SK-N-SH (cell line): ENCODE data around the gene ARHGAP26. TPM values are rescaled to one million over a fixed set of nuclear protein-coding genes. Genes with fewer than 3 reads are reported as not detected.

ENCODE experiments used
- CTCF ChIA-PET: fragments of 300-600, 350-600 bp; formaldehyde crosslinking; extraction: SDS; loops from one replicate; lab custom pipeline; 2021; lab: Yijun Ruan, JAX
- POLR2A ChIA-PET: fragments of 350-600 bp; sonication (Branson Sonifier 250); formaldehyde crosslinking; extraction: SDS; loops from one replicate; lab custom pipeline; 2020; ENCODE audit warnings: antibody characterized with exemption, inconsistent platforms; lab: Yijun Ruan, JAX
- DNase-seq: peaks from one replicate; pipeline ENCODE4 v3.0.0; 2012
- H2AFZ ChIP-seq: fragments of 200-600 bp; sonication (generic); 2 replicates; pipeline ENCODE4 v1.8.1; 2016; ENCODE audit warnings: antibody characterized with exemption, mild to moderate bottlenecking, low read depth
- H3F3A ChIP-seq: fragments of 200-600 bp; sonication (generic); replicated peaks from 2 replicates; pipeline ENCODE3; 2016; ENCODE audit warnings: antibody characterized with exemption, mild to moderate bottlenecking; ENCODE audit not compliant: insufficient read depth
- H3K27ac ChIP-seq, 2 experiments: fragments of 200-500 bp in 1 of 2; fragments of 200-600 bp in 1 of 2; sonication (Bioruptor generic) in 1 of 2; sonication (generic), shearing (Covaris generic) in 1 of 2; 2 replicates each; pipeline versions ENCODE4 v1.5.1 to v1.6.1; 2014 to 2016; ENCODE audit warnings: low read depth in 2 of 2, inconsistent platforms in 1 of 2, low read length in 1 of 2, mild to moderate bottlenecking in 1 of 2, mixed read lengths in 1 of 2
- H3K27me3 ChIP-seq: fragments of 200-600 bp; sonication (generic), shearing (Covaris generic); 2 replicates; pipeline ENCODE4 v1.6.1; 2016; ENCODE audit warnings: mixed run types; ENCODE audit not compliant: insufficient read depth
- H3K36me3 ChIP-seq, 2 experiments: fragments of 200-500 bp in 1 of 2; fragments of 200-600 bp in 1 of 2; sonication (Bioruptor generic) in 1 of 2; sonication (generic) in 1 of 2; replicated peaks in 1 of 2; 2 replicates each; pipeline versions ENCODE3 to v1.5.1; 2014 to 2016; ENCODE audit warnings: low read length in 1 of 2, mild to moderate bottlenecking in 1 of 2; ENCODE audit not compliant: insufficient read depth in 2 of 2, control insufficient read depth in 1 of 2
- H3K4me1 ChIP-seq, 2 experiments: fragments of 200-500 bp in 1 of 2; fragments of 200-600 bp in 1 of 2; sonication (Bioruptor generic) in 1 of 2; sonication (generic), shearing (Covaris generic) in 1 of 2; 2 replicates each; pipeline versions ENCODE4 v1.5.1 to v1.6.1; 2014 to 2016; ENCODE audit warnings: low read depth in 1 of 2, low read length in 1 of 2, mixed run types in 1 of 2; ENCODE audit not compliant: insufficient read depth in 2 of 2, control insufficient read depth in 1 of 2
- H3K4me2 ChIP-seq: fragments of 200-600 bp; sonication (generic), shearing (Covaris generic); 2 replicates; pipeline ENCODE4 v1.6.1; 2017; ENCODE audit warnings: mixed run types
- H3K4me3 ChIP-seq, 2 experiments: fragments of 200-500 bp in 1 of 2; fragments of 200-600 bp in 1 of 2; sonication (Bioruptor generic) in 1 of 2; sonication (generic), shearing (Covaris generic) in 1 of 2; 2 replicates each; pipeline versions ENCODE4 v1.5.1 to v1.8.1; 2014 to 2016; ENCODE audit warnings: low read depth in 2 of 2, inconsistent platforms in 1 of 2, low read length in 1 of 2, mild to moderate bottlenecking in 1 of 2, mixed read lengths in 1 of 2, moderate library complexity in 1 of 2
- H3K79me2 ChIP-seq: fragments of 200-600 bp; sonication (generic); 2 replicates; pipeline ENCODE4 v1.8.1; 2017; ENCODE audit warnings: mild to moderate bottlenecking; ENCODE audit not compliant: insufficient read depth
- H3K9ac ChIP-seq: fragments of 200-600 bp; sonication (generic); 2 replicates; pipeline ENCODE4 v1.6.1; 2017; ENCODE audit warnings: mixed run types
- H3K9me2 ChIP-seq: fragments of 200-600 bp; sonication (generic); 2 replicates; pipeline ENCODE4 v1.6.1; 2017; ENCODE audit warnings: mixed run types
- H3K9me3 ChIP-seq: fragments of 200-600 bp; sonication (generic); 2 replicates; pipeline ENCODE4 v1.6.1; 2017; ENCODE audit warnings: mixed run types, mild to moderate bottlenecking, moderate library complexity
- H4K20me1 ChIP-seq: fragments of 200-600 bp; sonication (generic); 2 replicates; pipeline ENCODE4 v1.6.1; 2017; ENCODE audit warnings: mild to moderate bottlenecking, mixed run types; ENCODE audit not compliant: insufficient read depth
- ELF1 ChIP-seq: IDR thresholded peaks from 2 replicates; pipeline ENCODE4 v1.4.0; 2012
- FOSL2 ChIP-seq: IDR thresholded peaks from 2 replicates; pipeline ENCODE4 v1.4.0; 2012; ENCODE audit warnings: low read depth, mild to moderate bottlenecking, moderate library complexity, borderline replicate concordance
- FOXJ3 ChIP-seq: sonication (generic); formaldehyde crosslinking; IDR thresholded peaks from 2 replicates; pipeline ENCODE4 v1.5.1; 2020; ENCODE audit warnings: mild to moderate bottlenecking, missing genetic modification reagents
- FOXM1 ChIP-seq: IDR thresholded peaks from 2 replicates; pipeline ENCODE4 v1.4.0; 2012; ENCODE audit warnings: low read depth, mild to moderate bottlenecking
- JUND ChIP-seq: IDR thresholded peaks from 2 replicates; pipeline ENCODE4 v1.4.0; 2012
- NFIC ChIP-seq: IDR thresholded peaks from 2 replicates; pipeline ENCODE4 v1.4.0; 2012; ENCODE audit warnings: borderline replicate concordance
- POLR2AphosphoS5 ChIP-seq: IDR thresholded peaks from 2 replicates; pipeline ENCODE4 v1.6.1; 2012; ENCODE audit warnings: low read depth, low read length
- RAD21 ChIP-seq: IDR thresholded peaks from 2 replicates; pipeline ENCODE4 v1.6.1; 2012; ENCODE audit warnings: mild to moderate bottlenecking, low read length
- RXRA ChIP-seq: IDR thresholded peaks from 2 replicates; pipeline ENCODE4 v1.4.0; 2012; ENCODE audit warnings: low read depth, mild to moderate bottlenecking, borderline replicate concordance
- SIN3A ChIP-seq: IDR thresholded peaks from 2 replicates; pipeline ENCODE4 v1.6.1; 2012; ENCODE audit warnings: low read depth, mild to moderate bottlenecking, low read length, moderate library complexity, borderline replicate concordance
- SMC3 ChIP-seq: IDR thresholded peaks from 2 replicates; pipeline ENCODE4 v1.6.1; 2012; ENCODE audit warnings: low read depth, low read length, improper control_type of control experiment
- TAF1 ChIP-seq: IDR thresholded peaks from 2 replicates; pipeline ENCODE4 v1.6.1; 2012; ENCODE audit warnings: low read depth, mild to moderate bottlenecking, low read length, moderate library complexity, borderline replicate concordance
- TCF12 ChIP-seq: IDR thresholded peaks from 2 replicates; pipeline ENCODE4 v1.4.0; 2012
- WGBS: methylation state at CpG from one replicate; pipeline ENCODE4 v1.1.6; 2017; ENCODE audit warnings: low lambda C conversion rate; 5-methylcytosine and 5-hydroxymethylcytosine counted together
- polyA plus RNA-seq, 3 experiments: library from polyadenylated mRNA; depleted of rRNA; stranded (reverse); fragments of >200 nt; gene quantifications; 2 replicates each; pipeline ENCODE4 v1.2.3, GENCODE V29; 2012
- TF ChIP-seq, protein P1 (sequence below): IDR thresholded peaks from 2 replicates; pipeline ENCODE4 v1.4.0; 2012; ENCODE audit warnings: low read depth, borderline replicate concordance
- TF ChIP-seq, protein P2 (sequence below): IDR thresholded peaks from 2 replicates; pipeline ENCODE4 v1.6.1; 2012; ENCODE audit warnings: mild to moderate bottlenecking, low read depth, low read length, moderate library complexity
- TF ChIP-seq, protein P3 (sequence below): IDR thresholded peaks from 2 replicates; pipeline ENCODE4 v1.4.0; 2012; ENCODE audit warnings: low read depth
- TF ChIP-seq, protein P4 (sequence below): fragments of 150-350 bp; IDR thresholded peaks from 2 replicates; pipeline ENCODE4 v1.6.1; 2017; ENCODE audit warnings: antibody characterized with exemption, low read length, low read depth, borderline replicate concordance

The ARHGAP26 gene
- polyA plus RNA-seq, 1 of the 3 experiments (the other 2 are of a cell fraction) = 6.1 TPM

DNA sequence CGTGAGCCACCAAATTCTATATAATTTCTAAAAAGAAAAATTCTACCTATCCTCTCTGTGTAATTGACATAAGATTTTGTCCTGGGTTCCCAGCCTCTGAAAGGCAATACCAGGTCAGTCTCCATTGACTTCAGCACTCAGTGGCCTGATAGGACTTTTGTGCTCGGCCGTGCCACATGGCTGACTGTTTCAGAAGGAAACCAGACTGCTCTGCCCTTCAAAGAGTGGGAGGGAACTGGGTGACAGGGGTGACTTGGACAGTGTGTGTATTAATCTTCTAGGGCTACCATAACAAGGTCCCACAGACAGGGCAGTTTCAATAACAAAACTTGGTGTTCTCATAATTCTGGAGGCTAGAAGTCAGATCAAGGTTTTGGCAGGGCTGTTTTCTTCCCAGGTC is 43.0 kb downstream of the ARHGAP26 start (continued):
- TF ChIP-seq, protein P1, sequence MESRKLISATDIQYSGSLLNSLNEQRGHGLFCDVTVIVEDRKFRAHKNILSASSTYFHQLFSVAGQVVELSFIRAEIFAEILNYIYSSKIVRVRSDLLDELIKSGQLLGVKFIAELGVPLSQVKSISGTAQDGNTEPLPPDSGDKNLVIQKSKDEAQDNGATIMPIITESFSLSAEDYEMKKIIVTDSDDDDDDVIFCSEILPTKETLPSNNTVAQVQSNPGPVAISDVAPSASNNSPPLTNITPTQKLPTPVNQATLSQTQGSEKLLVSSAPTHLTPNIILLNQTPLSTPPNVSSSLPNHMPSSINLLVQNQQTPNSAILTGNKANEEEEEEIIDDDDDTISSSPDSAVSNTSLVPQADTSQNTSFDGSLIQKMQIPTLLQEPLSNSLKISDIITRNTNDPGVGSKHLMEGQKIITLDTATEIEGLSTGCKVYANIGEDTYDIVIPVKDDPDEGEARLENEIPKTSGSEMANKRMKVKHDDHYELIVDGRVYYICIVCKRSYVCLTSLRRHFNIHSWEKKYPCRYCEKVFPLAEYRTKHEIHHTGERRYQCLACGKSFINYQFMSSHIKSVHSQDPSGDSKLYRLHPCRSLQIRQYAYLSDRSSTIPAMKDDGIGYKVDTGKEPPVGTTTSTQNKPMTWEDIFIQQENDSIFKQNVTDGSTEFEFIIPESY = no peak
- TF ChIP-seq SMC3 (no peak), TAF1 (no peak), JUND (no peak), RAD21 (no peak)

DNA sequence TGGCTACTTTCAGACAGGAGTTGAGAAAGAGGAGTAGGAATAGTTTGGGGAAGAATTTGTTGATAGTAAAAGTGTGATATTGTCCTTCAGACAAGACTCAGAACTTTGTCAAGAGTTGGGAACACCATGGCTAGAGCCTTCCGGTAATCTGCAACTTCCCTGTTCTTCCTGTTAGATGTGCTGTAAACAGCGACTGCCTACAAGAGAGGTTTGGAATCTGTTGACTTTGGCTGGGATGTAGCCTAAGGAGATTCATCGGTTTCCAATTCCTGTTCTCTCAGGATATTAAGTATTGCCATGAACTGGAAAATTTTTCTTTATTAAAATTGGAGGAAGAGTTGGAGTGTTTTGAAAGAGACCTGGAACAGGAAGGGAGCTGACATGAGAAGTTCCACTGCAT is 43.9 kb downstream of the ARHGAP26 start:
- Histone ChIP-seq H3K4me1 (peaks cover 18 to 51% of the 10 kb centered on the region in 2 experiments; a peak in 3 of 4 replicates), H3K9me3 (no peaks in the 10 kb centered on the region), H3K27me3 (no peaks in the 10 kb centered on the region), H3K4me3 (no peak overlapping the region), H3K27ac (no peak overlapping the region), H3K9ac (no peak overlapping the region), H3K36me3 (no peaks in the 10 kb centered on the region), H2AFZ (no peak overlapping the region), H3K9me2 (no peaks in the 10 kb centered on the region), H3K79me2 (no peaks in the 10 kb centered on the region), H3K4me2 (no peak overlapping the region), H3F3A (no peaks in the 10 kb centered on the region), H4K20me1 (no peaks in the 10 kb centered on the region)
- ChIA-PET POLR2A (no interaction called here), CTCF (no interaction called here)
- WGBS = 96% methylated on average over 3 of the region's 3 CpGs
- DNase-seq = no peak
- TF ChIP-seq FOSL2 (no peak), TAF1 (no peak), FOXJ3 (CRISPR knock-in tag) (no peak), SIN3A (no peak), POLR2AphosphoS5 (no peak), RXRA (no peak), FOXM1 (no peak), TCF12 (no peak), NFIC (no peak), ELF1 (no peak), SMC3 (no peak)
- TF ChIP-seq, protein P2, sequence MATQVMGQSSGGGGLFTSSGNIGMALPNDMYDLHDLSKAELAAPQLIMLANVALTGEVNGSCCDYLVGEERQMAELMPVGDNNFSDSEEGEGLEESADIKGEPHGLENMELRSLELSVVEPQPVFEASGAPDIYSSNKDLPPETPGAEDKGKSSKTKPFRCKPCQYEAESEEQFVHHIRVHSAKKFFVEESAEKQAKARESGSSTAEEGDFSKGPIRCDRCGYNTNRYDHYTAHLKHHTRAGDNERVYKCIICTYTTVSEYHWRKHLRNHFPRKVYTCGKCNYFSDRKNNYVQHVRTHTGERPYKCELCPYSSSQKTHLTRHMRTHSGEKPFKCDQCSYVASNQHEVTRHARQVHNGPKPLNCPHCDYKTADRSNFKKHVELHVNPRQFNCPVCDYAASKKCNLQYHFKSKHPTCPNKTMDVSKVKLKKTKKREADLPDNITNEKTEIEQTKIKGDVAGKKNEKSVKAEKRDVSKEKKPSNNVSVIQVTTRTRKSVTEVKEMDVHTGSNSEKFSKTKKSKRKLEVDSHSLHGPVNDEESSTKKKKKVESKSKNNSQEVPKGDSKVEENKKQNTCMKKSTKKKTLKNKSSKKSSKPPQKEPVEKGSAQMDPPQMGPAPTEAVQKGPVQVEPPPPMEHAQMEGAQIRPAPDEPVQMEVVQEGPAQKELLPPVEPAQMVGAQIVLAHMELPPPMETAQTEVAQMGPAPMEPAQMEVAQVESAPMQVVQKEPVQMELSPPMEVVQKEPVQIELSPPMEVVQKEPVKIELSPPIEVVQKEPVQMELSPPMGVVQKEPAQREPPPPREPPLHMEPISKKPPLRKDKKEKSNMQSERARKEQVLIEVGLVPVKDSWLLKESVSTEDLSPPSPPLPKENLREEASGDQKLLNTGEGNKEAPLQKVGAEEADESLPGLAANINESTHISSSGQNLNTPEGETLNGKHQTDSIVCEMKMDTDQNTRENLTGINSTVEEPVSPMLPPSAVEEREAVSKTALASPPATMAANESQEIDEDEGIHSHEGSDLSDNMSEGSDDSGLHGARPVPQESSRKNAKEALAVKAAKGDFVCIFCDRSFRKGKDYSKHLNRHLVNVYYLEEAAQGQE = no peak
- TF ChIP-seq, protein P3, sequence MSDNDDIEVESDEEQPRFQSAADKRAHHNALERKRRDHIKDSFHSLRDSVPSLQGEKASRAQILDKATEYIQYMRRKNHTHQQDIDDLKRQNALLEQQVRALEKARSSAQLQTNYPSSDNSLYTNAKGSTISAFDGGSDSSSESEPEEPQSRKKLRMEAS = no peak
- TF ChIP-seq, protein P4, sequence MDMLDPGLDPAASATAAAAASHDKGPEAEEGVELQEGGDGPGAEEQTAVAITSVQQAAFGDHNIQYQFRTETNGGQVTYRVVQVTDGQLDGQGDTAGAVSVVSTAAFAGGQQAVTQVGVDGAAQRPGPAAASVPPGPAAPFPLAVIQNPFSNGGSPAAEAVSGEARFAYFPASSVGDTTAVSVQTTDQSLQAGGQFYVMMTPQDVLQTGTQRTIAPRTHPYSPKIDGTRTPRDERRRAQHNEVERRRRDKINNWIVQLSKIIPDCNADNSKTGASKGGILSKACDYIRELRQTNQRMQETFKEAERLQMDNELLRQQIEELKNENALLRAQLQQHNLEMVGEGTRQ = no peak
